T-cell (primary cell): ENCODE data around the gene ZFAND2B. TPM values are rescaled to one million over a fixed set of nuclear protein-coding genes. Genes with fewer than 3 reads are reported as not detected.

ENCODE experiments used
- ATAC-seq, 4 experiments: fragments of 200-7000 bp in 3 of 4; fragments of 150-1000 bp in 1 of 4; cut with Tn5 transposase; replicated peaks in 1 of 4; 1 replicate in 3 of 4; 2 replicates in 1 of 4; pipeline ENCODE4 v1.10.0; 2021; ENCODE audit warnings: moderate library complexity in 3 of 4, mild to moderate bottlenecking in 2 of 4, moderate number of reproducible peaks in 1 of 4
- CTCF ChIA-PET, 2 donors: fragments of 300-600 bp; sonication (Branson Sonifier 250); formaldehyde crosslinking; loops; one replicate each; lab custom pipeline; 2022; ENCODE audit warnings: antibody characterized with exemption in 2 of 2; lab: Charles Lee
- POLR2A ChIA-PET, 2 donors: fragments of 300-600 bp; sonication (Branson Sonifier 250); formaldehyde crosslinking; loops; one replicate each; lab custom pipeline; 2022; ENCODE audit warnings: antibody characterized with exemption in 2 of 2; lab: Charles Lee
- DNase-seq, 35 experiments: peaks; one replicate each; pipeline versions ENCODE4 v3.0.0 to v3.0.0-alpha.2; 2013 to 2023
- H3K27ac ChIP-seq: one replicate; pipeline ENCODE4 v1.5.1; 2013; ENCODE audit warnings: low read length
- H3K27me3 ChIP-seq, 2 experiments: replicated peaks in 1 of 2; 1 replicate in 1 of 2; 2 replicates in 1 of 2; pipeline versions ENCODE4 v1.6.1 to v1.7.0; 2013; ENCODE audit warnings: low read length in 1 of 2, mixed read lengths in 1 of 2; ENCODE audit not compliant: control insufficient read depth in 2 of 2, insufficient read depth in 2 of 2; ENCODE audit errors: extremely low read depth in 1 of 2
- H3K36me3 ChIP-seq, 2 donors: 1 replicate in 1 of 2; 2 replicates in 1 of 2; pipeline versions ENCODE4 v1.6.1 to v1.7.0; 2013; ENCODE audit warnings: low read length in 1 of 2; ENCODE audit not compliant: control insufficient read depth in 2 of 2, insufficient read depth in 1 of 2; ENCODE audit errors: extremely low read depth in 1 of 2
- H3K4me1 ChIP-seq, 2 experiments: 1 replicate in 1 of 2; 2 replicates in 1 of 2; pipeline versions ENCODE4 v1.6.1 to v1.7.0; 2013; ENCODE audit warnings: low read length in 2 of 2, mixed read lengths in 1 of 2; ENCODE audit not compliant: insufficient read depth in 2 of 2, control insufficient read depth in 1 of 2; ENCODE audit errors: extremely low read depth in 1 of 2
- H3K4me3 ChIP-seq, 2 donors: 1 replicate in 1 of 2; 2 replicates in 1 of 2; pipeline versions ENCODE4 v1.5.1 to v1.7.0; 2013; ENCODE audit warnings: mild to moderate bottlenecking in 2 of 2, low read length in 1 of 2, moderate library complexity in 1 of 2; ENCODE audit not compliant: control insufficient read depth in 1 of 2; ENCODE audit errors: extremely low read depth in 1 of 2
- H3K9me3 ChIP-seq: 2 replicates; pipeline ENCODE4 v1.7.0; 2013
- H3K27ac Mint-ChIP-seq, 2 donors: one replicate each; pipeline ENCODE4 v1.8.0; 2020 to 2021; ENCODE audit warnings: mild to moderate bottlenecking in 2 of 2, mixed read lengths in 2 of 2
- H3K27me3 Mint-ChIP-seq, 2 donors: one replicate each; pipeline ENCODE4 v1.8.0; 2021 to 2022; ENCODE audit warnings: mixed read lengths in 2 of 2
- H3K36me3 Mint-ChIP-seq: one replicate; pipeline ENCODE4 v1.8.0; 2021; ENCODE audit warnings: mixed read lengths
- H3K4me1 Mint-ChIP-seq, 3 donors: one replicate each; pipeline ENCODE4 v1.8.0; 2020 to 2022; ENCODE audit warnings: mixed read lengths in 3 of 3, mild to moderate bottlenecking in 1 of 3
- H3K4me3 Mint-ChIP-seq, 3 donors: one replicate each; pipeline ENCODE4 v1.8.0; 2020 to 2022; ENCODE audit warnings: mild to moderate bottlenecking in 3 of 3, mixed read lengths in 3 of 3, moderate library complexity in 3 of 3
- H3K9me3 Mint-ChIP-seq, 3 donors: one replicate each; pipeline ENCODE4 v1.8.0; 2020 to 2022; ENCODE audit warnings: mixed read lengths in 3 of 3
- WGBS: methylation state at CpG from one replicate; pipeline ENCODE4 v1.1.5; 2013; ENCODE audit warnings: missing lambda C conversion rate; ENCODE audit not compliant: insufficient coverage; 5-methylcytosine and 5-hydroxymethylcytosine counted together
- total RNA-seq, 35 experiments: library from RNA in 6 of 35; stranded (reverse) in 6 of 35; fragments of 120-200 nt in 1 of 35; gene quantifications; one replicate each; pipeline versions ENCODE4 v1.2.1 to v1.2.4 and lab custom pipeline; 2013 to 2026

Gene ZFAND2B
- total RNA-seq, 5 donors from 2014 or later (not counting 1 experiment from before 2014, with no cell fraction given): 61.7 to 91.6 (median 85.6) TPM

- DNase-seq (no peak), ATAC-seq (no peak)
- WGBS: 97% methylated on average over 4 of the region's 5 CpGs
- CTCF ChIA-PET: interaction anchor here (0.5 to 1.7 kb wide), 3 partner anchors 19 to 332 kb away, joined by 3 to 5 read pairs (median 3); no protein-coding TSS in a partner anchor
- Mint-ChIP-seq H3K36me3 (peaks cover 41% of the 10 kb centered on the region), H3K27ac (peak overlapping the region; percentile 46 to 79), H3K27me3 (no peaks in the 10 kb centered on the region), H3K9me3 (no peaks in the 10 kb centered on the region), H3K4me3 (peak overlapping the region in 2 of 3 donors; percentile 9 to 88), H3K4me1 (peaks cover 54 to 62% (median 57%) of the 10 kb centered on the region in 3 donors)
- peaks cover 14 to 52% of the 10 kb centered on the region in 2 donors for H3K36me3 ChIP-seq
- POLR2A ChIA-PET: interaction anchor here (1.1 to 1.4 kb wide), 2 partner anchors 25 kb away, joined by 3 to 4 read pairs; partner anchors contain the start of gene ZFAND2B (in 1 of the 2)
- H3K27ac ChIP-seq: no peak overlapping the region
- no peaks in the 10 kb centered on the region for H3K27me3 ChIP-seq
- H3K4me1 ChIP-seq: peaks cover 12 to 55% of the 10 kb centered on the region in 2 experiments
- H3K4me3 ChIP-seq: peak overlapping the region in 1 of 2 donors; percentile 0
- no peaks in the 10 kb centered on the region for H3K9me3 ChIP-seq
Measured at GRCh38 chr2:219180961-219181360, 25.6 kb upstream of the ZFAND2B start.

GRCh38 chr2:219181531-219181930 lies 25.1 kb upstream of the ZFAND2B start:
- Histone ChIP-seq H3K9me3 (no peaks in the 10 kb centered on the region), H3K4me3 (no peak overlapping the region), H3K36me3 (peaks cover 14 to 52% of the 10 kb centered on the region in 2 donors), H3K27ac (no peak overlapping the region), H3K4me1 (peaks cover 11 to 50% of the 10 kb centered on the region in 2 experiments), H3K27me3 (no peaks in the 10 kb centered on the region)
- peak overlapping the region; percentile 46 to 79 for H3K27ac Mint-ChIP-seq
- H3K36me3 Mint-ChIP-seq: peaks cover 44% of the 10 kb centered on the region
- no peak for ATAC-seq
- no peaks in the 10 kb centered on the region for H3K27me3 Mint-ChIP-seq
- no peak for DNase-seq
- peak overlapping the region in 1 of 3 donors; percentile 49 for H3K4me3 Mint-ChIP-seq
- peaks cover 52 to 59% (median 55%) of the 10 kb centered on the region in 3 donors for H3K4me1 Mint-ChIP-seq
- ChIA-PET POLR2A (interaction anchor here in 1 of 2 donors (0.6 to 1.4 kb wide), 3 partner anchors 25 to 210 kb away, joined by 3 to 7 read pairs (median 4); partner anchors contain the start of gene ZFAND2B), CTCF (interaction anchor here (0.5 to 1.7 kb wide), 3 partner anchors 19 to 60 kb away, joined by 3 to 5 read pairs (median 3); no protein-coding TSS in a partner anchor)
- H3K9me3 Mint-ChIP-seq: no peaks in the 10 kb centered on the region
- WGBS: 95% methylated on average over 2 of the region's 6 CpGs

GRCh38 chr2:219182331-219183150 lies 24.0 kb upstream of the ZFAND2B start:
- H3K27me3 ChIP-seq: no peaks in the 10 kb centered on the region
- Mint-ChIP-seq H3K27ac (peak overlapping the region; percentile 73 to 79), H3K4me3 (peak overlapping the region in 1 of 3 donors; percentile 49), H3K27me3 (no peaks in the 10 kb centered on the region), H3K9me3 (no peaks in the 10 kb centered on the region), H3K4me1 (peaks cover 50 to 58% (median 51%) of the 10 kb centered on the region in 3 donors), H3K36me3 (peaks cover 44% of the 10 kb centered on the region)
- H3K27ac ChIP-seq: peak overlapping the region; percentile 2
- 53% methylated on average over 5 of the region's 8 CpGs for WGBS
- ATAC-seq (no peak), DNase-seq (peak in 2 of 35 experiments; percentile 15 to 17)
- H3K36me3 ChIP-seq: peaks cover 14 to 52% of the 10 kb centered on the region in 2 donors
- CTCF ChIA-PET: interaction anchor here in 1 of 2 donors (0.7 to 1.4 kb wide), 3 partner anchors 9 to 156 kb away, joined by 3 read pairs; no protein-coding TSS in a partner anchor
- no peaks in the 10 kb centered on the region for H3K9me3 ChIP-seq
- POLR2A ChIA-PET: interaction anchor here in 1 of 2 donors (0.5 to 0.7 kb wide), 3 partner anchors 23 to 324 kb away, joined by 4 to 6 read pairs (median 6); no protein-coding TSS in a partner anchor
- H3K4me1 ChIP-seq: peaks cover 9 to 45% of the 10 kb centered on the region in 2 experiments
- no peak overlapping the region for H3K4me3 ChIP-seq

DNA sequence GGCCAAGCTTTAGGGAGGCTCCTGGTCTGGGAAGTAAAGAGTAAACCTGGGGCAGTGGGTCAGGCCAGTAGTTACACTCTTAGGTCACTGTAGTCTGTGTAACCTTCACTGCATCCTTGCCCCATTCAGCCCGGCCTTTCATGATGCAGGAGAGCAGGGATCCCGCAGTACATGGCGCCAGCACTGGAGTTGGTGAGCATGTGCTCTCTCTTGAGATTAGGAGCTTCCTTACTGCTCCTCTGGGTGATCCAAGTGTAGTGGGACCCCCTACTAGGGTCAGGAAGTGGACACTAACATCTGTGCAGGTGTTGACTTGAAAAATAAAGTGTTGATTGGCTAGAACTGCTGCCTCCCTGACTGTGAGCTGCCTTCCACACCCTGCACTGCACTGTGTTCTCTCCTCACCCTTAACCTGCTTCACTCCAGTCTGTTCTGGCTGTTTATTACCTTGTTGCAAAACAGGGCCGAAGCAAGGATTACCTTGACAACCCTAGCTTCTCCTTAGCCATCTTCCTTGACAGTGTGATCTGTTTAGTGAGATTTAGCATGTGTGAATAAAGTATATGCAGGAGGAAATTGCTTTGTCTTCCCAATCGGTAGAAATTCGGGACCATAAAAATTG lies 23.3 kb upstream of the ZFAND2B start:
- Histone ChIP-seq H3K27me3 (no peaks in the 10 kb centered on the region), H3K4me3 (no peak overlapping the region), H3K9me3 (no peaks in the 10 kb centered on the region), H3K27ac (peak overlapping the region; percentile 2), H3K4me1 (peaks cover 8 to 44% of the 10 kb centered on the region in 2 experiments), H3K36me3 (peaks cover 14 to 52% of the 10 kb centered on the region in 2 donors)
- H3K4me3 Mint-ChIP-seq: peak overlapping the region in 1 of 3 donors; percentile 49
- H3K4me1 Mint-ChIP-seq: peaks cover 48 to 55% (median 49%) of the 10 kb centered on the region in 3 donors
- ATAC-seq (no peak), DNase-seq (no peak)
- POLR2A ChIA-PET: no interaction called here
- 100% methylated on average over 2 of the region's 6 CpGs for WGBS
- CTCF ChIA-PET: interaction anchor here in 1 of 2 donors (1.4 kb wide), 1 partner anchor 9 kb away, joined by 3 read pairs; no protein-coding TSS in a partner anchor
- H3K9me3 Mint-ChIP-seq: no peaks in the 10 kb centered on the region
- H3K27ac Mint-ChIP-seq: peak overlapping the region; percentile 73 to 79
- H3K27me3 Mint-ChIP-seq: no peaks in the 10 kb centered on the region
- peaks cover 44% of the 10 kb centered on the region for H3K36me3 Mint-ChIP-seq

DNA sequence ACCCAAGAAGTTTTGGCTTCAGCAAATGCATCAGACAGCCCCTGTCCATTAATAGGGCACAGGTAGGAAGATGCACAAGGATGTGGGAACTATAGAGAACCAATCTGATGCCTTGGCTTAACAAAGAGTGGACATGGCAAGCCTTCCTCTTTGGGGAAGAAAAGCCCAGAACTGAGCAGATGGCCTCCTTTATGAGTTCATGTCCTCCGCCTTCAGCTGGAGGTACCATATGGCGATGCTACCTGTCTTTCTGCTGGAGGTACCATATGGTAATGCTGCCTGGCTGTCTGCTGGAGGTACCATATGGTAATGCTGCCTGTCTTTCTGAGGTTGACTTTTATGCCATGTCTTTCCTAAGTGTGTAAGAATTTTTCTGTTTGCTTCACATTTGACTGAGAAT lies 22.5 kb upstream of the ZFAND2B start:
- H3K27me3 ChIP-seq: no peaks in the 10 kb centered on the region
- CTCF ChIA-PET: interaction anchor here in 1 of 2 donors (0.6 kb wide), 1 partner anchor 455 kb away, joined by 5 read pairs; no protein-coding TSS in a partner anchor
- no peaks in the 10 kb centered on the region for H3K9me3 Mint-ChIP-seq
- no peak overlapping the region for H3K4me3 ChIP-seq
- 100% methylated on average over 2 of the region's 2 CpGs for WGBS
- no peak overlapping the region for H3K27ac ChIP-seq
- no peak overlapping the region for H3K4me3 Mint-ChIP-seq
- no peaks in the 10 kb centered on the region for H3K9me3 ChIP-seq
- H3K36me3 Mint-ChIP-seq: peaks cover 43% of the 10 kb centered on the region
- H3K27me3 Mint-ChIP-seq: no peaks in the 10 kb centered on the region
- POLR2A ChIA-PET: no interaction called here
- peaks cover 14 to 52% of the 10 kb centered on the region in 2 donors for H3K36me3 ChIP-seq
- peaks cover 3 to 37% of the 10 kb centered on the region in 2 experiments for H3K4me1 ChIP-seq
- no peak for ATAC-seq
- peak overlapping the region in 1 of 2 donors; percentile 1 for H3K27ac Mint-ChIP-seq
- H3K4me1 Mint-ChIP-seq: peaks cover 42 to 49% (median 44%) of the 10 kb centered on the region in 3 donors
- no peak for DNase-seq
